ENCODE data around the gene NISCH.

The NISCH gene

DNA sequence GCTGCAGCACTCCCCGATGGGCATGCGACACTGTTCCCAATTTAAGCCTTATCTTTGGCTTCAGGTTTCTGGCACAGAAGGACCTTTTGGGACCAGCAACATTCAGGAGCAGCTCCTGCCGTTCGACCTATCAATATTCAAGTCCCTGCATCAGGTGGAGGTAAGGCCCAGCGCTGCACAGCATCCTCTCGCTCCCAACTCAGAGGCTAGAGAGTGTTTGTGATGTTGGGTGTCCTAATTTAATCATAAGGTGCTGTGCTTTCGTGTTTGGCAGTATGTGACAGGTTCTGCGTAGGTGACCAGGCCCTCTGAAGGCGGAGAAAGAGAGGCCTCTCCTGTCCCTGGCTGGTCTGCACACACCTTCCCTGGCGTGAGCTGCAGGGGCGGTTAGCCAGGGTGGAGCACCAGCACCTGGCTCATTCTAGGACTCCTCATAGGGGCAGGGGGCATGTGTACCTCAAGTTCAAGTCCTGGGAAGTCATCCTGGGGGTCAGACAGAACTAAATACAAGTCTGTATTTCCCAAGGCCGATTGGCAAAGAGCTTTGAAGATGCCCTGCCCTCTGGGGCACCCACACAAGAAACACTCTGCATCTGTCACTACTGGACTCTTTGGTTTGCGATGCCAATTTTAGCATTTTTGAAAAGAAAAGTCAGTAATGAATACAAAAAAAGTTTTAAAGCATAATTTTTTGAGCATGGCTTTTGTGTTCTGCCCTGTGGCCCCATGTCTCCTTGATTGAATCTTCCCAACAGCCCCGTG is 17.0 kb downstream of the NISCH start:
- DNase-seq, result no peak

DNA sequence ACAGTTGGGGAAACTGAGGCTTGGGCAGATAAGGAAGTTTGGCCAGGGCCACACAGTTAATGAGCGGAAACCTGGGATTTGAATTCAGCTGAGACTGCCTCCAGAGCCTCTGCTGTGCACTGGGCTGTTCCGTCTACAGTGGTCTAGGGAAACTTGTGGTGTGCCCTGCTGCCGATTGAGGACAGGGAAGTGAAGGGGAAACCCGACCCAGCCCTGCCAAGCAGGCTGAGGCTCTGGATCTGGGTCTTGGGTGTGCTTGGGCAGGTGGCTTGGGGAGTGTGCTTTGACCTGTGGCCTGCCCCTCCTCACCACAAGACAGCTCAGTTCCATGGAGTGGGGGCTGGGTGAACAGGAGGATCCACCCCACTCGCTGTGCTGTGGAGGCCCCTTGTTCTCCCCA is 17.6 kb downstream of the NISCH start:
- no peak for DNase-seq

DNA sequence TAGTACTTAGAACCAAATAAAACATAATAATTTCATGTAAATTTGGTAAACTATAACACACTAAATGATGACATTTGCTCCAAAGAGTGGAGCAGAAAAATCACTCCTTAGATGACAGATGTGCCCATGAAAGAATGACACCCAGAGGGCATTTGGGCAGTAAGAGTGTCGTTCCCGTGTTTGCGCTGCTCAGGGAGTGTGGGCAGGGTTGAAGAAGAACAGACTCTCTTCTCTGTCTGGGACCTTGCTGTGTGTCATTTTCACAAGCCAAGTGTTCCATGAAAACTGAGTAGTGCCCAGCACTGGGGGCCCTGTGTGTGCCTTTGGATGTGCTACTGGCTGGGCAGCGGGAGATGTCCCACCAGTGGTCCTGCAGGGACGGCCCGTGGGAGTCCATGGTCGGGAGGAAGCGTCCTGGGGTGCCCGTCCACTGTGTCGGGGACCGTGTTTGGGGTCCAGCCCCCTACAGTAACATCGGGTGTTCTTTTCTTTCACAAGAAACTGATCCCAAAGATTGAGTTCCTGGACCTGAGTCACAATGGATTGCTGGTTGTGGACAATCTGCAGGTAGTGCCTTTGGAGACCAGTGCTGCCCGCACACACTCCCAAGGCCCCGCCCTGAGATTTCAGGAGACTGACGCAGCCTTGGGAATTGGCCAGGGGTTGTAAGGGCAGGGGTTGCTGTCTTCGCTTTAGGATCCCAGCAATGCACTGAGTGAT is 21.8 kb downstream of the NISCH start:
- no peak for DNase-seq

GRCh38 chr3:52477796-52478095 is 22.3 kb downstream of the NISCH start:
- no peak for DNase-seq

- DNase-seq, result no peak
These were observed 23.9 kb downstream of the NISCH start for GRCh38 chr3:52479037-52479876.

GRCh38 chr3:52479877-52480575 is 24.6 kb downstream of the NISCH start:
- no peak for DNase-seq

- no peak for DNase-seq
These were observed 25.6 kb downstream of the NISCH start for GRCh38 chr3:52480768-52481715.

DNA sequence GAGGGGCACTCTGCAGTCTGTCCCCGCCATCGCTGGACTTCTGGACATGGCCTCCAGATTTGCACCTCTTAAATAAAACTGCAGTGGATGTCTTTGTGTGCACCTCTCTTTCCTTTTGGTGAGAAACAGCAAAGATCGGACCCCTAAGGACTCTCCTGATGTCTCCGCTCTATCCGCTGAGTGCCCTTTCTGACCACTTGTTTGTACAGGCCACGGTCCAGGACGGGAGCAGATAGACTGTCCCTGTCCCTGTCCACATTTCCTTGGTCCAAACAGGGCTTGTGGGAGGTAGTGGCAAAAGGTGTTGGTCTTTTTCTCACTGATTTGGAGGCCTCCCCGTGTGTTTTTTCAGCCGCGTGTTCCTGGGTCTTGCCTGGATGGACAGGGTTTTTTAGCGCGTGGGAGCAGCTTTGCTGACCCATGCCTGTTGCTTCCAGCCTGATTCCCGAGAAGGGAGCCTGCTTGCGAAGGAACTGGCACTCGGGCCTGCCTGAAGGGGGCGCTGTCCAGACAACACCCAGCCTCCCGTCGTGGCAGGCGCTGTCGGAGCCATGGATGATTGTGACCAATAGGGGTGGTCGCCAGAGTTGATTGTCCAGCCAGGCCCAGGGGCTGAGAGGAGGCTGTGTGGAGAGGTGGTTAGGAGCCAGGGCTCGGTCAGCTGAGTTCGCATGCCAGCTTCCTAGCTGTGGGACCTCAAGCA is 26.6 kb downstream of the NISCH start:
- no peak for DNase-seq

GRCh38 chr3:52483081-52483480 is 27.7 kb downstream of the NISCH start:
- no peak for DNase-seq

- DNase-seq, result no peak
These were observed 28.4 kb downstream of the NISCH start for GRCh38 chr3:52483577-52484381.

- no peak for DNase-seq
These were observed 29.5 kb downstream of the NISCH start for GRCh38 chr3:52484680-52485461.

DNA sequence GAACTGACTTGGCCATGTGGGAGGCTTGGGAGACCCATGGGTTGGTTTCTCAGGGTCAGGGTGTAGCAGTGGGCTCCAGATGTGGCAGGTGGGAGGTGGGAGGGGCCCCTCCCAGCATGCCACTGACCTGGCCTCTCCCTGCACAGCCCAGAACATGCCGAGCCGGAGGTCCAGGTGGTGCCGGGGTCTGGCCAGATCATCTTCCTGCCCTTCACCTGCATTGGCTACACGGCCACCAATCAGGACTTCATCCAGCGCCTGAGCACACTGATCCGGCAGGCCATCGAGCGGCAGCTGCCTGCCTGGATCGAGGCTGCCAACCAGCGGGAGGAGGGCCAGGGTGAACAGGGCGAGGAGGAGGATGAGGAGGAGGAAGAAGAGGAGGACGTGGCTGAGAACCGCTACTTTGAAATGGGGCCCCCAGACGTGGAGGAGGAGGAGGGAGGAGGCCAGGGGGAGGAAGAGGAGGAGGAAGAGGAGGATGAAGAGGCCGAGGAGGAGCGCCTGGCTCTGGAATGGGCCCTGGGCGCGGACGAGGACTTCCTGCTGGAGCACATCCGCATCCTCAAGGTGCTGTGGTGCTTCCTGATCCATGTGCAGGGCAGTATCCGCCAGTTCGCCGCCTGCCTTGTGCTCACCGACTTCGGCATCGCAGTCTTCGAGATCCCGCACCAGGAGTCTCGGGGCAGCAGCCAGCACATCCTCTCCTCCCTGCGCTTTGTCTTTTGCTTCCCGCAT is 31.8 kb downstream of the NISCH start:
- no peak for DNase-seq

- no peak for DNase-seq
These were observed 32.6 kb downstream of the NISCH start for GRCh38 chr3:52487788-52488691.

GRCh38 chr3:52488746-52489145 is 33.3 kb downstream of the NISCH start:
- no peak for DNase-seq

DNA sequence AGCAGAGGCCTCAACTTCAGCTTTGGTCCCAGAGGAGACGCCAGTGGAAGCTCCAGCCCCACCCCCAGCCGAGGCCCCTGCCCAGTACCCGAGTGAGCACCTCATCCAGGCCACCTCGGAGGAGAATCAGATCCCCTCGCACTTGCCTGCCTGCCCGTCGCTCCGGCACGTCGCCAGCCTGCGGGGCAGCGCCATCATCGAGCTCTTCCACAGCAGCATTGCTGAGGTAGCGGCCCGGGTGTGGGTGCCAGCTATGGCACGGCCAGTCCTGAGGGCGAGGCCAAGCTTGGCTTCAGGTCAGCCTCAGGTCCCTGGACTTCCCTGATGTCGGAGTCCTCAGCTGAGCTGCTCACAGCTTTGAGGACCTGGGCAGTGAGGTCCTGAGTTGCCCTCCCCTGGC is 34.0 kb downstream of the NISCH start:
- no peak for DNase-seq

DNA sequence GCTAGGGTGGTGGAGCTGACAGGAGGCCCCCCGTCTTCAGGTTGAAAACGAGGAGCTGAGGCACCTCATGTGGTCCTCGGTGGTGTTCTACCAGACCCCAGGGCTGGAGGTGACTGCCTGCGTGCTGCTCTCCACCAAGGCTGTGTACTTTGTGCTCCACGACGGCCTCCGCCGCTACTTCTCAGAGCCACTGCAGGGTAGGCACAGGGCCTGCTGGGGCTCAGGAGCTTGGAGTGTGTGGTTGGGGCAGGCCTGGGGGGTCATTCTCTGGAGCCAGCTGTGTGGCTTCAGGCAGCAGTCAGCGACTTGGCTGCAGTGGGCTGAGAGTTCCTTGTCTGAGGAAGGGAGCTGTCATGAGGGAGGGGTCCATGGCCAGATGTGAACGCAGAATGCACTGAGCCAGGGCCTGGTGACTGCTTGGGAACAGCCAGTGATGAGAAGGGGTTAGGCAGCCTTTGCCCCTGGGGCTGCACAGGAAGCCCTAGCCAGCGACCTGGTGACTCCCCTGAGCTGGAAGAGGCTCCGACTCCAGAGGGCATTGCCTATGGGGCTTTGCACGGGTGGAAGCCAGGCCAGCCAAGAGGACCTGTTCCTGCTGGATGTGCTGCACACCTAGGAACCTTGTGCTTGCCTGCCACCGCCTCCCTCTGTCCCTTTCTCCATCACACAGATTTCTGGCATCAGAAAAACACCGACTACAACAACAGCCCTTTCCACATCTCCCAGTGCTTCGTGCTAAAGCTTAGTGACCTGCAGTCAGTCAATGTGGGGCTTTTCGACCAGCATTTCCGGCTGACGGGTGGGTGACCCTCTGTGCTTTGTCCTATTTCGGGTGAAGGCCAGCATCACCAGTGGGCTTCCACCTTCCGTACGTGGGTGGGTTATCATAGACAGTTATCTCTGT is 34.9 kb downstream of the NISCH start:
- DNase-seq, result no peak
